ENCODE data around the gene MYO18A.

Gene MYO18A

GRCh38 chr17:29043539-29044145, 136.6 kb downstream of the MYO18A start:
- no peak for DNase-seq

GRCh38 chr17:29042679-29043538, 137.3 kb downstream of the MYO18A start, which contains the start of gene PIPOX:
Gene PIPOX, plus strand, starts transcription at chr17:29043141. Its CDS starts 85 bp downstream, at chr17:29043226.
- no peak for DNase-seq

GRCh38 chr17:29042026-29042678, 138.0 kb downstream of the MYO18A start:
- DNase-seq, result no peak

GRCh38 chr17:29041571-29041970, 138.6 kb downstream of the MYO18A start:
- no peak for DNase-seq

GRCh38 chr17:29041091-29041490, 139.1 kb downstream of the MYO18A start:
- no peak for DNase-seq

- DNase-seq, result no peak
Measured at GRCh38 chr17:29039764-29040598, 140.2 kb downstream of the MYO18A start.

GRCh38 chr17:29038085-29038795, 142.0 kb downstream of the MYO18A start:
- DNase-seq, result no peak

- no peak for DNase-seq
Measured at GRCh38 chr17:29037739-29038084, 142.5 kb downstream of the MYO18A start.

- DNase-seq, result no peak
Measured at GRCh38 chr17:29036584-29036983, 143.6 kb downstream of the MYO18A start.

GRCh38 chr17:29034510-29034909, 145.7 kb downstream of the MYO18A start:
- DNase-seq, result no peak

GRCh38 chr17:29032857-29033197, 147.4 kb downstream of the MYO18A start:
- DNase-seq, result no peak

GRCh38 chr17:29032013-29032856, 148.0 kb downstream of the MYO18A start:
- DNase-seq, result no peak

GRCh38 chr17:29031488-29031887, 148.7 kb downstream of the MYO18A start:
- DNase-seq, result no peak

- no peak for DNase-seq
Measured at GRCh38 chr17:29024316-29024952, 155.8 kb downstream of the MYO18A start.

GRCh38 chr17:29022074-29022473, 158.1 kb downstream of the MYO18A start:
- no peak for DNase-seq

GRCh38 chr17:29021226-29021625, 159.0 kb downstream of the MYO18A start:
- no peak for DNase-seq

All from 8988T (cell line).